Non-pigmented ciliary epithelial cell (primary cell): Measurements from ENCODE around the gene DENND4B.
"Not testable (repeated sequence)": the region's sequence is repeated elsewhere in the genome, so short reads cannot be mapped to it uniquely, and the experiment has no call there.

ENCODE experiments used
- DNase-seq: peaks from one replicate; pipeline ENCODE4 v3.0.0-alpha.2; 2010; ENCODE audit warnings: low read depth

The DENND4B gene

DNA sequence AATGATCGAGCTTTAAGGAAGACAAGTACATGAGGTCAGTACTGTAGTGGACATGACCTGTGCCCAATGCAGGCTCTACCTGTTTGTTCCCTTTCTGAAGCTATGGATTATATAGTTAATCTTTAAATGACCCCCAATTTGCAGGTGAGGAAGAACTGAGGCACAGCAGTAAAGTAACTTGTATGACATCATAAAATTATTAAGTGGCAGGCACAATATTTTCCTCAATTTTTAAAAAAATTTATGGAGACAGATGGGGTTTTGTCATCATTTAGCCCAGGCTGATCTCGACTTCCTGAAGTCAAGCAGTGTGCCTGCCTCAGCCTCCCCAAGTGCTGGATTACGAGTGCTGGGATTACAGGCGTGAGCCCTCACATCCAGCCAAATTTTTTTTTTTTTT lies 20.1 kb downstream of the DENND4B start:
- no peak for DNase-seq

DNA sequence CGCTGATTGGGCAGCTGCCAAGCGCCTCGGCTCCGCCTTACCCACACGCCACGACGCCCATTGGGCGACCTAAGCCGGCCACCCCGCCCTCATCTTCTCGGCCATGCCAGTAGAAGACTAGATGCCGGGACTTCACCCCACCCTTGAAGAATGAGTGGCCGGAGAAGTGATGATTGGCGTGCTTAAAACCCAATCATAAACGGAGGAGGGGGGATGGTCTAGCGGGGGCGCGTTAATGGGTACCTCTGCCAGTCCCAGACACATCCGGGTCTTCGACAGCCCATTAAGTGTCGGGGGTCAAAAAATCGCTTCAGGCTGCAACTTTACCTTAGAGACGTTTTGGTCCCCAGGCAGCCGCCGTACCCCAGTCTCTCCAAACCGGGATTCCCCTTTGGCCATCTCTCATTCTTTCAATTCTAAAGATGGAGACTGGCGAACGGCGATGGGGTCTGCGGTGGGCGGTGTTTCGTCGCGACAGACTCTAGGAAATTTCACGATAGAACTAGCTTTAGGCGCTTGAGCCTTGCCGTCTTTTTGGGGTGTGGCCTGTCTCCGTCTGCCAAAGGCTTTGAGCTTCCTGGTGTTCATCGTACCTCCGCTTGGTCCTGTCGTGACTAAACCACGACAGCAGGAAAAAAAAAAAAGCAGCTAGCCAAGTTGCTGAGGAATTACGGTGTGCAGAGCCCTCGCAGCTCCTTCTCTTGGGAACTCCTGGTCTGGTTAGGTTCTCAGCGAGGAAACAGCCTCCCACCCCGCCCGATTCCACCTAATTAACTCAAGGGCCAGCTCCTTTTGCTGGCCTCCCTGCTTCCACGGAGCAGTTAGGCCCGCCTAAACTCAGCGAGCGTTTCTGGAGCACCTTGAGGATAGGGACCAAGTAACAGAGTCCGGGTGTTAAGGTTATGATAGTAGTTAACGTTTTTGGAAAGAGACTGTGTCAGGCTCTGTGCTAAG lies 23.3 kb downstream of the DENND4B start, which contains the start of gene GATAD2B:
GATAD2B (minus strand) TSS at position 1 of the 954 bp plus-strand sequence. CDS start 94,625 bp downstream, outside the sequence.
- peak; percentile 100 for DNase-seq

DNA sequence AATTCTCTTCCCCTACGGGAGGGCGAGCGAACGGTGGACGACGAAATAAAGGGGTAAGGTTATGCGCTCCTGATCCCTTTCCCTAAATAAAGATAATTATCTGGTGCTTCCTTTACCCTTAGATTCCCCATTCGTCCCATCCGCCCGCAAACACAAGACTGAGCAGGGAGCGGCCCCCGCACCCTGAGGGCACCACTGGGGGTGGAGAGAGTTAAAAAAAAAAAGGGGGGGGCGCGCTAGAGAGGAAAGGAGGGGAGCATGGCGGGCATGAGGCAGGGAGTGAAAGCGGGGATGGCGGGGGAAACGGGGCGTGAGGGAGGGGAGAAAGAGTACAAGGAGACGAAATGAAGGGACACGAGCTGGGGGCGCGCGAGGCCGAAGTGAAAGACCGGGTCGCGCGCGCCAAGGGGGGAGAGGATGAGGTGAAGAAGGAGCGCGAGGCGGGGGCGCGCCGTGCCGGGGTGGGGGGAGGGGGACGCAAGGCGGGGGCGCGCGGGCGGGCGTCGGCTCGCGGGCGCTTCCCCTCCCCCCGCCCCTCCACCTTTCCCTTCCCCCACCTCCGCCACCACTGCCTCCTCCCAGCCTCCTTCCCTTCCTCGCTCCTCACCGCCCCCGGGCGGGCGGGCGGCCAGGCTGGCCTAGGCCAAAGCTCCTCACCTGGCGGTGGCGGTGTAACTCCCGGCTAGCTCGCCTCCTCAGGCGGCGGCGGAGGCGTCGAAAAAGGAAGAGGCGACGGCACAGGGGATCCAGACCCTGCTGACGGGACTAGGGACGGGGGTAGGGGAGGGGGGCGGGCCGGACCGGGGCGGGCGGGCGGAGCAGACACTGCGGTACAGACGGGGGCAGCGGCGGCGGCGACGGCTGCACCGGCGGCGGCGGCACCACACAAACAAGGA lies 24.2 kb downstream of the DENND4B start:
- DNase-seq: no peak

DNA sequence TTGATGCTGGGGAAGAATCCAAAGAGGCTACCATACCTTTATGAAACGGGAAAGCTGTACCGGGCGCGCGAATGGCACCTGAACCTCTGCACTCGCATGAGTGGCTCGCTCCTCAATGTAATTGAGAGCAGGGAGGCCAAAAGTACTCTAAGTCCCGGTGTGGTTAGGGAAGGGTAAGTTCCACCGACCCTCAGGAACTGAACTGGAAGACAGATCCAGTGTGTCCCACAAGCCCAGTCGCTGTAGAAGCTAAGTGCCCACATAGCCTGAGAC lies 24.8 kb downstream of the DENND4B start:
- no peak for DNase-seq

DNA sequence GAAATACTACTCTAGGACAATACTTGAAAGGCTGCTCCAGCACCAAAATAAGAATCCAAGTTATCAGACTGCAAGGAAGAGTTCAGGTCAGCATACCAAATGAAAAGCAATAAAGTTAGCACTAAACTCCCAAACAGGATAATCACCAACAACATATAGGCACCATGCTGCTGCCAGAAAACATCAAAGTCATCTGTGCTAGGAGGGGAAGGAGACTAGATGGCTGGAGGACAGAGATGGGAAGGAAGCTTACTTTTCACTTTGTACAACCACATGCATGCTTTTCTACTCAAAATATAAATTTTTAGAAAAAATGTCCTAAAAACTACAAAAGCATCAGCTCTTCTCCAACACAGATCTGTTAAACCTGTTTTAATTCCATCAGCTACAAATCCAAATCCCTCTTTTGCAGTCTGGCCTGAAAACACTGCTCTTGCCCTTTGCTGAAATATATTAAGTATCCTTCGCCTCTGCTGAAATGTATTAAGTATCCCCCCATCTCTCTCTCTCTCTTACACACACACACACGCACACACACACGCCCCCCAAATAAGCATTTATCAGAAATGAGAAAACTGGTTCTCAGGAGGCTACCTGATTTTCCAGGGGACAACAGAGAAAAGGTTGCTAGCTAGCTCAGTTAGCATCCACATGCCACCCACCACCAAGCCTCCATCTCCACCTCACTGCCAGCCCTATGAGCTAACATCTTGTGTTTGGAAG lies 25.3 kb downstream of the DENND4B start:
- DNase-seq: no peak

DNA sequence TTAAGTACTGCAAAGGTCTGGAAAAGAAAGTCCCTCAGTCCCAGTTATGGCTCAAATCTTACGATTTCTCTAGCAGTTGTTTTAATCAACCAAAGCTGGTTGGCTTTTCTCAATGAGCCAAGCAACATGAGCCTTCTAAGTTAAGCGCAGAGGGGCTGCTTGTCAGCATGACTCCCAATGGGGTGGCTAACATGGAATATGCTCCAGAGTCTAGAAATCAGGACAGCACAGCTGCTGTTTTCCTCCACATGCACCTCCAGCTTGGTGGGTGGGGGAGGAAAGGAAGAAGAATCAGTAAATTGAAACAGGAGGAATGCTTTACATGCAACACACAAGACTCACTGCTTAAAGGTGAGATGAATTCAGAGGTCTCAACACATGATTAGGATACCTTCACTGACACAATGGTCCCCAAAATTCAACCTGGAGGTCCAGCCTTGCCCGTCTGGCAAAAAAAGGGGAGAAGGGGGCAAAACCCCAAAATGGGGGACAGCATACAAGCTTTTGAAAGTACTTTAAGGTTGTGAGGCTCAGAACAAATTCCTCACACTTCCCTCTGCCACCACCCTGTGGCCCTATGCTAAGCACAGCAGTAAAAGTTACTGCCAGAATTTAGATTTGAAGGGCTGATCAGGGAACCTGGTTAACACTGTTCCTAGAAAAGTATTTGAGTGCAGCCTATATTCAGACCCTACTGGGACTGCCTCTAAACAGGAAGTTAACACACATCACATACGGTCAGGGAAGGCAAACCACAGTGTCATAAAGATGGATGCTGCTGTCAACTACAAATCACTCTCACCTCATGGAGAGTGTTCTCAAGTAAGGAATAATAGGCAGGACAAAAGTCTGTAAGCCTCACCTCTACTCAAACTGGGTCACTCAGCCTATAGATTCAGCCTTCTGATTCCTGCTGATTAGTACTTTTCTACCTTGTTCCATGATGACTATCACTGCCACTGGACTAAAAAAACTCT lies 26.4 kb downstream of the DENND4B start:
- no peak for DNase-seq

DNA sequence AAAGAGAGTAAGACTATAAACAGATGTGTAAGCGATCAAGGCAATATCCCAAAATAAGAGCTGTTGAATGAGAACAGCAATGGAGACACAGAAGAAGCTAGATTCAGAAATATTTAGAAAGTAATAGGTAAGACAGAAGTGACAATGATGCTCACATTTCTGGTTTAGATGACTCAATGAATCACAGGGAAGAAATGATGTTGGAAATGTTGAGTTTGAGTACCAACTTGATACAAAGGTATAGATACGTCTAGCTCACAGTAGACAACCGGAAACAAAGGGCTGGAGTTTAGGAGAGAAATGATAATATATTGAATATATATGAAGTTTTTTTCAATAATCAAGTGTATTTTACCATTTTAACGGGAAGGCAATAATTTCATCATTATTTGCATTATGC lies 30.2 kb downstream of the DENND4B start:
- no peak for DNase-seq

DNA sequence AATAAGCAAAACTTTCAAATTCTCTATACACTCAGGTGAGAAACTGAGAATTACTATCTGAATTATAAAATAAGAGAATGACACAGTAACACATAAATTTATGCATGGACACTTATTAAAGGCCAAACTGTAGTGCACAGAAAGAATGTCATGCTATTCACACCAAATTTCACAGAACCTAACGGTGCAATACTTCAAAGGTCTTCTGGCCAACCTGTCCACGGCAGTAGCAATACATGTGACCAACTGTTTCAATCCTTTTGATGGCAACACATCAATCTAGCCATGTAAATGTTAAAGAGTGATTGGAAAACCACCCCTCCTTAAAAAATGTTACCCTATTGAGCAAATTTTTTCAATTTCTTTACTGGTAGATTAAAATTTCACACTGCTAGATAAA lies 34.2 kb downstream of the DENND4B start:
- no peak for DNase-seq

DNA sequence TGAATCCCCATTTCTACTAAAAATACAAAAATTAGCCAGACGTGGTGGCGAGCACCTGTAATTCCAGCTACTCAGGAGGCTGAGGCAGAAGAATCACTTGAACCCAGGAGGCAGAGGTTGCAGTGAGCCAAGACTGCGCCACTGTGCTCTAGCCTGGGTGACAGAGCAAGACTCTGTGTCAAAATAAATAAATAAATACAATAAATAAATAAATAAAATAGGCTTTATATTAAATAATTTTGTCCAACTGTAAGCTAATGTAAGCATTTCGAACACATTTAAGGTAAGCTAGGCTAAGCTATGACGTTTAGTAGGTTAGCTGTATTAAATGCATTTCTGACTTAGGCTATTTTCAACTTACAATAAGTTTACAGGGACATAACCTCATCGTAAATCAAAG lies 36.0 kb downstream of the DENND4B start:
- DNase-seq: not testable (repeated sequence)

DNA sequence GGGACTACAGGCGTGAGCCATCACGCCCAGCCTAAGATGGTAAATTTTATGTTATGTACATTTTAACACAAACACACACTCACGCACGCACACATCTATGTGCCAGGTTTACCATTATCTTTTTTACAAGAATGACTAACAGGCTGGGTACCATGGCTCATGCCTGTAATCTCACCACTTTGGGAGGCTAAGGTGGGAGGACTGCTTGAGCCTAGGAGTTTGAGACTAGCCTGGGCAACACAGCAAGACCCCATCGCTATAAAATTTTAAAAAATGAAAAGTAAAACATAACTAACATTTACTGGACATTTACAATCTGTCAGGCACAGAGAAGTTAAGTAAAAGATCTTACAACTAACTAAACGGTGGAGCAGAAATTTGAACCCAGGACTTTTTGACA lies 38.4 kb downstream of the DENND4B start:
- DNase-seq: no peak

DNA sequence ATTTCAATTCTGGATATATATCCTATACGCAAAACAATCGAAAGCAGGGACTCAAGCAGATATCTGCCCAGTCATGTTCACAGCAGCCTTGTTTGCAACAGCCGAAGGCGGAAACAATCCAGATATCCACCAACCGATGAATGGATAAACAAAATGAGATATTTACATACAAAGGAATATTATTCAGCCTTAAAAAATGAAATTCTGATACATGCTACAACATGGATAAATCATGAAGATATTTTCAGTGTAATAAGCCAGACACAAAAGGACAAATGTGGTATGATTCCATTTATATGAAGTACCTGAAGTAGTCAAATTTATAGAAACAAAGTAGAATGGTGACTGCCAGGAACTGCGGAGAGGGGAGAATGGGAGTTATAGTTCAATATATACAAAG lies 39.4 kb downstream of the DENND4B start:
- DNase-seq: no peak

DNA sequence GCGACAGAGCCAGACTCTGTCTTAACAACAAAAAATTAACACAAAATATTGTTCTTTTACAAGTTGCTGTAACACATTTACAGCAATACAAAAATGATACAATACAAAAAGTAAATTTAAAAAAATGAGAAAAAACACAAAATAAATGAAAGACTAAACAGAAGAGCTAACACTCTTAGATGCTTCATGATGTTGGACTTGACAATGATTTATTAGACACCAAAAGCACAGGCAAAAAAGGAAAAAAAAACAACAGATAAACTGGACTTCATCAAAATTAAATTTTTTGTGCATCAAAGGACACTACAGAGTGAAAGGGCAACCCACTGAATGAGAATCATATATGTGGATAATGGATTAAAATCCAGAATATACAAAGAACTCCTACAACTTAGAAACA lies 40.1 kb downstream of the DENND4B start:
- no peak for DNase-seq

DNA sequence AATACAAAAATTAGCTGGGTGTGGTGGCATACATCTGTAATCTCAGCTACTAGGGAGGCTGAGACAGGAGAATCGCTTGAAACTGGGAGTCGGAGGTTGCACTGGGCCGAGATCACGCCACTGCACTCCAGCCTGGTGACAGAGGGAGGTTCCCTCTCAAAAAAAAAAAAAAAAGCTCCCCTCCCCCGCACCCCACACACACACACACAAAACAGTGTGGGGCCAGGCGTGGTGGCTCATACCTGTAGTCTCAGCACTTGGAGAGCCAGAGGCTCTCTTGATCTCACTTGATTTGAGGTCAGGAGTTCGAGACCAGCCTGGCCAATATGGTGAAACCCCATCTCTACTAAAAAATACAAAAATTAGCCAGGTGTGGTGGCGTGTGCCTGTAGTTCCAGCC lies 40.6 kb downstream of the DENND4B start:
- not testable (repeated sequence) for DNase-seq

DNA sequence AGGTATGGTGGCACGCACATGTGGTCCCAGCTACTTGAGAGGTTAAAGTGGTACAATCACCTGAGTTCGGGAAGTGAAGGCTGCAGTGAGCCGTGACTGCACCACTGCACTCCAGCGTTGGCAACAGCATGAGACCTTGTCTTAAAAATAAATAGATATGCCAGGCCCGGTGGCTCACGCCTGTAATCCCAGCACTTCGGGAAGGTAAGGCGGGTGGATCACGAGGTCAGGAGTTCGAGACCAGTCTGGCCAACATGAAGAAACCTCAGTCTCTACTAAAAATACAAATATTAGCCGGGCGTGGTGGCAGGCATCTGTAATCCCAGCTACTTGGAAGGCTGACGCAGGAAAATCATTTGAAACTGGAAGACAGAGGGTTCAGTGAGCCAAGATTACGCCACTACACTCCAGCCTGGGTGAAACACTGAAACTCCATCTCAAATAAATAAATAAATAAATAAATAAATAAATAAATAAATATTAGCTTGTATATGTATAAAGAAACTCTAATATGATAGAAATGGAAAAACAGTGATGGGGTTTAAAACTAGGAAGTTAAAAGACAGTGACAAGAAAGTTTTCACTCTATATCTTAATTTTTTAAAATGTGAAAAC lies 42.6 kb downstream of the DENND4B start:
- DNase-seq: no peak

DNA sequence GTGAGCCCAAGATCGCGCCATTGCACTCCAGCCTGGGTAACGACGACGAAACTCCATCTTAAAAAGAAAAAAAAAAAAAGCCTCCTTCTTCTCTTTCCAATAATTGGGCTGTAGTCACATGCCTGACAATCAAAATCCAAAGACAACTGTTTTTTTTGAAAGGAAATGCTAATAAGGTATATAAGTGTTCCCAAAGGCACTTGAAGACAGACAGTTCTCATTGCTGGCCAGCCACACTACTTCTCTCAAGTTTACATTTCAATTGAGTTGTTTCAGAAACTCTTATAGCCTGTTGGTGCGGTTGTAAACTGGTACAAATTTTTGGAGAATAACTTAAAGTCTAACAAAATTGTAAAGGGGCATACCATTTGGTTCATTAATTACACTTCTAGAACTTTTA lies 47.0 kb downstream of the DENND4B start:
- no peak for DNase-seq

DNA sequence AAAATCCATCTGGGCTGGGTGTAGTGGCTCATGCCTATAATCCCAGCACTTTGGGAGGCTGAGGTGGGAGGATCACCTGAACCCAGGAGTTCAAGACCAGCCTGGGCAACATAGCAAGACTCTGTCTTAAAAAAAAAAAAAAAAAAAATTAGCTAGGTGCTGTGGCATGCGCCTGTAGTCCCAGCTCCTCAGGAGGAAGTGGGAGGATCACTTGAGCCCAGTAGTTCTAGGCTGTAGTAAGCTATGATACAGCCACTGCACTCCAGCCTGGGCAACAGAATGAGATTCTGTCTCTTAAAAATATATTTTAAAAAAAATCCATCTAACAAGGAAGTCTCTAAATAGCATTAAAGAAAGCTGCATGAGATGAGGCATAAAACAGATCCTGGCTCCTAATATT lies 50.7 kb downstream of the DENND4B start:
- not testable (repeated sequence) for DNase-seq

DNA sequence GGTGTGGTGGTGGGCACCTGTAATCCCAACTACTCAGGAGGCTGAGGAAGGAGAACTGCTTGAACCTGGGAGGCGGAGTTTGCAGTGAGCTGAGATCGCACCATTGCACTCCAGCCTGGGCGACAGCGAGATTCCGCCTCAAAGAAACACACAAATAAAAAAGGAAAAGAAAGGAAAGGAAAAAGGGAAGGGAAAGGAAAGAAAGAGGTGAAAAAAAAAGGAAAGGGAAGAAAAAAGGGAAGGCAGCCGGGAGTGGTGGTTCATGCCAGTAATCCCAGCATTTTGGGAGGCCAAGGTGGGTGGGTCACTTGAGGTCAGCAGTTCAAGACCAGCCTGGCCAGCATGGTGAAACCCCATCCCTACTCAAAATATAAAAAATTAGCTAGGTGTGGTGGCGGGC lies 55.5 kb downstream of the DENND4B start:
- DNase-seq: not testable (repeated sequence)

DNA sequence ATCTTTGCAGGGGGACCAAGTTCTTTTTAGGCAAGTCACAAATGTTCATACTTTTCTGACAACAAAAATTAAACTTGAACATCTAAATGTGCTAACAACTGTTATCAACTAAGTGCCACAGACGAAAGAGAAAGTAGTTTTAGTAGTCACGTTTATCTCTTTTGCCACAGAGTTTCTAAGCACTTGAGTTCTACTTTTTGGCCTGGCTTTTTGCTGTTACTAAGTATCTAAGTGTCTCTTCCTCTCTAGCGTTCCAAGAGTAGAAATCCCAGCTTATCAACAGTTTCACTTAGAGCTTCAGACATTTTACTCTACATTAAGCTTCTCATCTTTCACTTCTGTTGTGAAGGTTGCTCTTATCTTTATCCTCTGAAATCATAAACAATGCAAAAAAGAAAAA lies 58.0 kb downstream of the DENND4B start:
- no peak for DNase-seq

DNA sequence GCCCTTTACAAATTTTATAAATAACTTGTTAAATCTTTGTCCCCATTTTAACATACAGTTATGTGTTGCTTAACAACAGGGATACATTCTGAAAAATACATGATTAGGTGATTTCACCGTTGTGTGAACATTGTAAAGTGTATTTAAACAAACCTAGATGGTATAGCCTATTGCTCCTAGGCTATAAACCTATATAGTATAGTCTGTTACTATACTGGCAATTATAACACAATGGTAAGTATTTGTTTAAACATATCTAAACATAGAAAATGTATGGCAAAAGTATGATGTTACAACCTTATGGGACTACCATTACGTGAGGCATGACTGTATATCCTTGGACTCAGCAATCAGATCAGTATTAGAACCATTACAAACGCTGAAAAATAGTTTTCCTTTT lies 60.4 kb downstream of the DENND4B start:
- DNase-seq: no peak

DNA sequence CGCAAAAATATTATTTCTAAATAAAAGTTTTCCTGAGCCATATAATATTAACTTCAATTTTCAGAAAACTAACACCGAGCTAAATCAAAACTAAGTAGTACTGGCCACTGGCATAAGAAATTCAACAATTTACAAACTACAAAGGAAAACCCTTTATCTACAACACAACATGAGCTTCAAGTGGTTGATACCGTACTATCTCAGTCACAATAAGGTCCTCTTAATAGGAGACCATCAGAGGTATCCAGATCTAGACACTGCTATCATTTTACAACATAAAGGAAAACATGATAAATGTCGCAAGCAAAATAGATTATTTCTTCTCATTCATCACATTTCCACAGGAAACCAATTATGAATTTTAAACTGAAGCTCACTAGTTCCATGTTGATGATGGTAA lies 63.3 kb downstream of the DENND4B start:
- DNase-seq: no peak
